ENCODE results near the gene INPP5A. TPM values are rescaled to one million over a fixed set of nuclear protein-coding genes. Genes with fewer than 3 reads are reported as not detected.

INPP5A gene
- total RNA-seq, 1 experiment from 2014 or later, result 12.3 TPM

DNA sequence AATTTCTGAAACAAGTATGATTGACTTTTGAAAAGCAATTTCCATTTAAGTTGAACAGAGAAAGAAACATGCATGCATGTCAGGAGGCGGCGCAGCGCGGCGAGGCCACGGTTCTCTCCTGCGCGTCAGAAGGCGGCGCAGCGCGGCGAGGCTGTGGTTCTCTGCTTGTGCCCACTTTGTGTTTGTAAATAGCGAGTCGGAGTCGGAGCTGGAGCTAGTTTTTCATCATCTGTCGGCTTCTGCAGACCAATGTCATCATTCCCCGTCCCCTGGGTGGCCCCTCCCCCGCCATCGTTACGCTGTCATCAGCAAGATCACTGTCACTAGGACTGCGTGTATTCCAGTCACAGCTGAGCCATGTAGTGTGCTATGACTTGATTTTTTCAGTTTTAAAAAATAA, 49.2 kb downstream of the INPP5A start (continued):
- TF ChIP-seq, protein P1, sequence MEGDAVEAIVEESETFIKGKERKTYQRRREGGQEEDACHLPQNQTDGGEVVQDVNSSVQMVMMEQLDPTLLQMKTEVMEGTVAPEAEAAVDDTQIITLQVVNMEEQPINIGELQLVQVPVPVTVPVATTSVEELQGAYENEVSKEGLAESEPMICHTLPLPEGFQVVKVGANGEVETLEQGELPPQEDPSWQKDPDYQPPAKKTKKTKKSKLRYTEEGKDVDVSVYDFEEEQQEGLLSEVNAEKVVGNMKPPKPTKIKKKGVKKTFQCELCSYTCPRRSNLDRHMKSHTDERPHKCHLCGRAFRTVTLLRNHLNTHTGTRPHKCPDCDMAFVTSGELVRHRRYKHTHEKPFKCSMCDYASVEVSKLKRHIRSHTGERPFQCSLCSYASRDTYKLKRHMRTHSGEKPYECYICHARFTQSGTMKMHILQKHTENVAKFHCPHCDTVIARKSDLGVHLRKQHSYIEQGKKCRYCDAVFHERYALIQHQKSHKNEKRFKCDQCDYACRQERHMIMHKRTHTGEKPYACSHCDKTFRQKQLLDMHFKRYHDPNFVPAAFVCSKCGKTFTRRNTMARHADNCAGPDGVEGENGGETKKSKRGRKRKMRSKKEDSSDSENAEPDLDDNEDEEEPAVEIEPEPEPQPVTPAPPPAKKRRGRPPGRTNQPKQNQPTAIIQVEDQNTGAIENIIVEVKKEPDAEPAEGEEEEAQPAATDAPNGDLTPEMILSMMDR (IDR thresholded peaks at IDR 0.05 in 2 of 3, conservative IDR thresholded peaks at IDR 0.05 in 1 of 3; ENCODE audit: borderline replicate concordance in 1 of 3, insufficient read depth in 1 of 3, low read depth in 2 of 3, low read length in 2 of 3), result no peak
- TF ChIP-seq CEBPB (IDR thresholded peaks at IDR 0.05; ENCODE audit: low read depth) (no peak), ZFX (IDR thresholded peaks at IDR 0.05) (no peak), EZH2 (IDR thresholded peaks at IDR 0.05) (no peak), FOSL1 (IDR thresholded peaks at IDR 0.05; ENCODE audit: low read depth) (no peak), SP1 (IDR thresholded peaks at IDR 0.05; ENCODE audit: low read depth) (no peak), SIN3A (IDR thresholded peaks at IDR 0.05; ENCODE audit: low read depth) (no peak), POLR2AphosphoS5 (IDR thresholded peaks at IDR 0.05; ENCODE audit: low read depth, low read length) (no peak), SRF (IDR thresholded peaks at IDR 0.05; ENCODE audit: low read depth) (no peak), EGR1 (IDR thresholded peaks at IDR 0.05; ENCODE audit: low read depth) (no peak), YY1 (IDR thresholded peaks at IDR 0.05; ENCODE audit: extremely low read depth, insufficient replicate concordance, low read depth, low read length) (no peak)
- TF ChIP-seq, protein P2, sequence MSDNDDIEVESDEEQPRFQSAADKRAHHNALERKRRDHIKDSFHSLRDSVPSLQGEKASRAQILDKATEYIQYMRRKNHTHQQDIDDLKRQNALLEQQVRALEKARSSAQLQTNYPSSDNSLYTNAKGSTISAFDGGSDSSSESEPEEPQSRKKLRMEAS (IDR thresholded peaks at IDR 0.05), result no peak

DNA sequence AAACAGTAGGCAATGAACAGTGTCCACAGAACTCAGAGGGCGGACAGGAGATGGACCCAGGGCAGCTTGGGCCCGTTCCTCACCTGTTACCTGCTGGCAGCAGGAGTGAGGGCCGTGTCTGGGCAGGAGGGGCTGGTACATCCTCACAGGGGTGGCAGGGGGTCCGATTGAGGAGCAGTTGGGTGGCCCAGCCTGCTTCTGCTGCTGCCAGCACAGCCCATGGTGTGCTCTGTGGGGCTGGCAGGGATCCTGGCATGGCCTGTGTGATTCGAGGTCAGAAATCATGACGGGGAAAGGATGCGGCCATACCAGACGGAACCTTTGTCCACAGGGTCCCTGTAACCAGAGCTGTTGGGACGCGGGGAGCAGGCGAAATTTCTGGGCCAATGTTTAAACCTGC, 49.6 kb downstream of the INPP5A start:
- ChIA-PET POLR2A (no interaction called here), RAD21 (ENCODE audit: low non-redundant PET in 1 of 2, low total read pairs in 2 of 2, uncharacterized antibody in 2 of 2, unreplicated experiment in 2 of 2) (no interaction called here), CTCF (no interaction called here)
- Histone ChIP-seq H3K36me3 (ENCODE audit: control insufficient read depth in 1 of 2, insufficient read depth in 2 of 2, low read length in 2 of 2) (no peaks in the 10 kb centered on the region), H3K9ac (ENCODE audit: low read length) (no peak overlapping the region), H3K4me2 (ENCODE audit: low read length) (no peak overlapping the region), H3K4me1 (ENCODE audit: control insufficient read depth in 1 of 2, insufficient read depth in 2 of 2, low read length in 2 of 2) (peaks cover 8 to 16% of the 10 kb centered on the region in 2 experiments), H3K27me3 (ENCODE audit: insufficient read depth, low read length) (no peaks in the 10 kb centered on the region), H3K9me2 (ENCODE audit: insufficient read depth) (no peaks in the 10 kb centered on the region), H3K79me2 (ENCODE audit: insufficient read depth, low read length) (peaks cover 7% of the 10 kb centered on the region; the same call in 1 of the 2 replicates), H2AFZ (ENCODE audit: low read depth, low read length, poor library complexity, severe bottlenecking) (no peak overlapping the region), H4K20me1 (ENCODE audit: insufficient read depth) (no peaks in the 10 kb centered on the region), H3K4me3 (replicated peaks in 1 of 2; ENCODE audit: low read depth in 1 of 2, low read length in 2 of 2) (no peak overlapping the region), H3K9me3 (ENCODE audit: control insufficient read depth in 1 of 2, insufficient read depth in 1 of 2, low read depth in 1 of 2, low read length in 2 of 2) (no peaks in the 10 kb centered on the region), H3K27ac (ENCODE audit: low read depth, low read length) (no peak overlapping the region)
- no peak for TF ChIP-seq YY1 (IDR thresholded peaks at IDR 0.05; ENCODE audit: extremely low read depth, insufficient replicate concordance, low read depth, low read length)
- TF ChIP-seq, protein P3, sequence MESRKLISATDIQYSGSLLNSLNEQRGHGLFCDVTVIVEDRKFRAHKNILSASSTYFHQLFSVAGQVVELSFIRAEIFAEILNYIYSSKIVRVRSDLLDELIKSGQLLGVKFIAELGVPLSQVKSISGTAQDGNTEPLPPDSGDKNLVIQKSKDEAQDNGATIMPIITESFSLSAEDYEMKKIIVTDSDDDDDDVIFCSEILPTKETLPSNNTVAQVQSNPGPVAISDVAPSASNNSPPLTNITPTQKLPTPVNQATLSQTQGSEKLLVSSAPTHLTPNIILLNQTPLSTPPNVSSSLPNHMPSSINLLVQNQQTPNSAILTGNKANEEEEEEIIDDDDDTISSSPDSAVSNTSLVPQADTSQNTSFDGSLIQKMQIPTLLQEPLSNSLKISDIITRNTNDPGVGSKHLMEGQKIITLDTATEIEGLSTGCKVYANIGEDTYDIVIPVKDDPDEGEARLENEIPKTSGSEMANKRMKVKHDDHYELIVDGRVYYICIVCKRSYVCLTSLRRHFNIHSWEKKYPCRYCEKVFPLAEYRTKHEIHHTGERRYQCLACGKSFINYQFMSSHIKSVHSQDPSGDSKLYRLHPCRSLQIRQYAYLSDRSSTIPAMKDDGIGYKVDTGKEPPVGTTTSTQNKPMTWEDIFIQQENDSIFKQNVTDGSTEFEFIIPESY (IDR thresholded peaks at IDR 0.05; ENCODE audit: extremely low read depth, insufficient replicate concordance, low read length), result no peak
- TF ChIP-seq, protein P4, sequence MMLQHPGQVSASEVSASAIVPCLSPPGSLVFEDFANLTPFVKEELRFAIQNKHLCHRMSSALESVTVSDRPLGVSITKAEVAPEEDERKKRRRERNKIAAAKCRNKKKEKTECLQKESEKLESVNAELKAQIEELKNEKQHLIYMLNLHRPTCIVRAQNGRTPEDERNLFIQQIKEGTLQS (IDR thresholded peaks at IDR 0.05), result no peak
- no peak for TF ChIP-seq ZFX (IDR thresholded peaks at IDR 0.05)
- TF ChIP-seq, protein P5, sequence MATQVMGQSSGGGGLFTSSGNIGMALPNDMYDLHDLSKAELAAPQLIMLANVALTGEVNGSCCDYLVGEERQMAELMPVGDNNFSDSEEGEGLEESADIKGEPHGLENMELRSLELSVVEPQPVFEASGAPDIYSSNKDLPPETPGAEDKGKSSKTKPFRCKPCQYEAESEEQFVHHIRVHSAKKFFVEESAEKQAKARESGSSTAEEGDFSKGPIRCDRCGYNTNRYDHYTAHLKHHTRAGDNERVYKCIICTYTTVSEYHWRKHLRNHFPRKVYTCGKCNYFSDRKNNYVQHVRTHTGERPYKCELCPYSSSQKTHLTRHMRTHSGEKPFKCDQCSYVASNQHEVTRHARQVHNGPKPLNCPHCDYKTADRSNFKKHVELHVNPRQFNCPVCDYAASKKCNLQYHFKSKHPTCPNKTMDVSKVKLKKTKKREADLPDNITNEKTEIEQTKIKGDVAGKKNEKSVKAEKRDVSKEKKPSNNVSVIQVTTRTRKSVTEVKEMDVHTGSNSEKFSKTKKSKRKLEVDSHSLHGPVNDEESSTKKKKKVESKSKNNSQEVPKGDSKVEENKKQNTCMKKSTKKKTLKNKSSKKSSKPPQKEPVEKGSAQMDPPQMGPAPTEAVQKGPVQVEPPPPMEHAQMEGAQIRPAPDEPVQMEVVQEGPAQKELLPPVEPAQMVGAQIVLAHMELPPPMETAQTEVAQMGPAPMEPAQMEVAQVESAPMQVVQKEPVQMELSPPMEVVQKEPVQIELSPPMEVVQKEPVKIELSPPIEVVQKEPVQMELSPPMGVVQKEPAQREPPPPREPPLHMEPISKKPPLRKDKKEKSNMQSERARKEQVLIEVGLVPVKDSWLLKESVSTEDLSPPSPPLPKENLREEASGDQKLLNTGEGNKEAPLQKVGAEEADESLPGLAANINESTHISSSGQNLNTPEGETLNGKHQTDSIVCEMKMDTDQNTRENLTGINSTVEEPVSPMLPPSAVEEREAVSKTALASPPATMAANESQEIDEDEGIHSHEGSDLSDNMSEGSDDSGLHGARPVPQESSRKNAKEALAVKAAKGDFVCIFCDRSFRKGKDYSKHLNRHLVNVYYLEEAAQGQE (IDR thresholded peaks at IDR 0.05; ENCODE audit: low read depth), result no peak
- no peak for TF ChIP-seq FOSL1 (IDR thresholded peaks at IDR 0.05; ENCODE audit: low read depth)
- TF ChIP-seq POLR2AphosphoS5 (IDR thresholded peaks at IDR 0.05; ENCODE audit: low read depth, low read length), result no peak
- TF ChIP-seq TCF7L2 (IDR thresholded peaks at IDR 0.05; ENCODE audit: borderline replicate concordance, extremely low read depth, insufficient read depth, insufficient read length), result no peak
- no TSS peak for BruUV-seq (replicated peaks)
- intact Hi-C loops (cut with micrococcal nuclease), result no loop called here
- DNase-seq (ENCODE audit: low read depth, low spot score) (no peak), ATAC-seq (no peak)
